Activated CD8-positive, alpha-beta memory T cell treated with anti-CD3 and anti-CD28 coated beads, Interleukin-2, amount 50 U/mL, for 24 hours (primary cell): ENCODE measurements around the gene KLF13.
A peak's percentile ranks its signal among the peaks of the same experiment; 100 is the strongest.

Experiments used
- DNase-seq: peaks from one replicate; pipeline ENCODE4 v3.0.0-alpha.2; 2020; ENCODE audit errors: extremely low read depth

The KLF13 gene

GRCh38 chr15:31381801-31382712 is 55.4 kb downstream of the KLF13 start:
- DNase-seq, result no peak

- DNase-seq, result no peak
Observed at GRCh38 chr15:31382713-31383045, 56.0 kb downstream of the KLF13 start.

- DNase-seq, result no peak
Observed at GRCh38 chr15:31383139-31383538, 56.5 kb downstream of the KLF13 start.

- no peak for DNase-seq
Observed at GRCh38 chr15:31384568-31384967, 57.9 kb downstream of the KLF13 start.

- no peak for DNase-seq
Observed at GRCh38 chr15:31385736-31386135, 59.1 kb downstream of the KLF13 start.

DNA sequence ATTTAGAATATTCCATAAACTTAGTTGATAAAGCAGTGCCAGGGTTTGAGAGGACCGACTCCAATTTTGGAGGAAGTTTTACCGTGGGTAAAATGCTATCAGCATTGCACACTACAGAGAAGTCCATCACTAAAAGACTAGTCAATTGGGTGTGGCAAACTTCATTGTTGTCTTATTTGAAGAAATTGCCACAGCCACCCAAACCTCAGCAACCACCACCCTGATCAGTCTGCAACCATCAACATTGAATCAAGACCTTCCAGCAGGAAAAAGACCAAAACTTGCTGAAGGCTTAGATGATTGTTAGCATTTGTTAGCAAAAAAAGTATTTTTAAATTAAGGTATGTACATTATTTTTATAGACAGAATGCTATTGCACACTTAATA is 60.5 kb downstream of the KLF13 start:
- DNase-seq, result no peak

- DNase-seq, result no peak
Observed at GRCh38 chr15:31387479-31388118, 61.0 kb downstream of the KLF13 start.

DNA sequence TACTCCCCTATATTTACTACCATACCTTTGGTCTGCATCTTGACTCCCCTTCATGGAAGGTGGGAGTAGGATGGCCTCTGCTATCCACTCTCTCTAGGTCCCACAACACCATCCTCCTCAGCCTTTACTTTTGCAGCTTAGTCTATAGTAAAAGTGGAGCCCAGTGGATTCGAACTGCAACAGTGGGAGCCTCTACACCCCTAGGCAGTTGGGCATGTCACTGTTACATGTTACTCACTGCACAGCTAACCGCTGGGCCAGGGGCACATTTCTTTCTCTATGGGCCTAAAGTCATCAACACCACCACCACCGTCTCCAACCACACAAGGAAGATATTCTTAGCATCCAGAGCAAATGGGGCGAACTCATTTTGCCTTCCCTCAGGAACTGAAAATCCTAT is 62.9 kb downstream of the KLF13 start:
- DNase-seq, result no peak

GRCh38 chr15:31390029-31390428 is 63.4 kb downstream of the KLF13 start:
- no peak for DNase-seq

- DNase-seq, result no peak
Observed at GRCh38 chr15:31390777-31391486, 64.3 kb downstream of the KLF13 start.

GRCh38 chr15:31391687-31392671 is 65.3 kb downstream of the KLF13 start:
- peak; percentile 38 for DNase-seq

- DNase-seq, result no peak
Observed at GRCh38 chr15:31392761-31393401, 66.2 kb downstream of the KLF13 start.

DNA sequence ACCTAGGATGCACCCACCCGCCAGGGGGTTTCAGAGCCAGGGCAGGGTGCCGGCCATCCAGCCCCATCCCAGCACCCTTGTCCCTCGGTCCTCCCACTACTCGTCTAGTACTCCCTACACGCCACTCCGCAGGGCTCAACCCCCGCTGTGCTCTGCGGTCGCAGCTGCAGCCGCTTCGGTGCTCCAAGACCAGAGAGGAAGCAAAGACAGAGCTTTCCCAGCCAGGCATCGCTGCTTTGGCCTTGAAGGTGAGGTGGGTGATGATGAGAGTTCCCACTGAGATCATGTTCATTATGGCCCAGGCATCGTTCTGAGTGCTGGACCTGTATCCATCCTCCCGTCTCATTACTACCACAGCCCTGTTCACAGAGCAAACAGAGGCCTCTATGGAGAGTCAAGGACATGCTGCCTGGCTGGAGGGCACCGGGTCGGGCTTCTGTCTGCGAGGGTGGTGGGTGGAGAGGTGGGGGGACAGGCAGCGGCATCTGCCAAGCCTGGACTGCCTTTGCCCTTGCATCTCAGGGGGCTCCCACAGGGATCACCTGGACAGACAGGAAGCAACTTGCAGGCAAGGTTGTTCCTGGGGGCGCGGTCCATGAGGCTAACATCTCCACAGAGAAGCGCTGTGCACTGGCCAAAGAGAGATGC is 66.9 kb downstream of the KLF13 start:
- DNase-seq, result no peak

DNA sequence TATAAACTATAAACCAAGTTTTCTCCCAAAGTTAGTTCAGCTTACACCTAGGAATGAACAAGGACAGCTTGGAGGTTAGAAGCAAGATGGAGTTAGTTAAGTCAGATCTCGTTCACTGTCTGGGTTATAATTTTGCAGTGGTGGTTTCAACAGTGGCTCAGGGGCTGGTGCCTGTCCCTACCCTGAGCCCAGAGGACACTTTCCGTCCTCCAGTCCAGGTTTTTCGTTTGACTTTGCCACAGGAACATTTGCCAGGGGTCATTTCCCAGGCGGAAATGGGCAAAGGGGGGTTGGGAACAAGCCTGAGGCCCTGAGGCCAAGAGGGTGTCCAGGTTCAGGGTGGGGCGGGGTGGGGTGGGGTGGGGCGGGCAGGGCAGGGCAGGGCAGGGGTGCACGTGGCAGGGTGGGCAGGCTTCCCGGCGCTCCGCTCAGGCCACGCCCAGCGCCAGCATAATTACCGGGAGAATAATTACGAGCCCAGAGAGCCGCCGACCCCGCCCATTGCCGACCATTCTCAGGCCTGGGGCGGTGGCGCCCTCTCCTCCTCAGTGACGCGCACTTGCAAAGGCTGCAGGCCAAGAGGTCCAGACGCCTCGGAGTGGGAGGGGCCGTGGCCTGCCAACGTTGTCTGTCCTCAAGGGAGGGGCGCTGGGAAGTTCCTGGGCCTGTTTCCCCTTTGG is 70.4 kb downstream of the KLF13 start:
- DNase-seq, result no peak

DNA sequence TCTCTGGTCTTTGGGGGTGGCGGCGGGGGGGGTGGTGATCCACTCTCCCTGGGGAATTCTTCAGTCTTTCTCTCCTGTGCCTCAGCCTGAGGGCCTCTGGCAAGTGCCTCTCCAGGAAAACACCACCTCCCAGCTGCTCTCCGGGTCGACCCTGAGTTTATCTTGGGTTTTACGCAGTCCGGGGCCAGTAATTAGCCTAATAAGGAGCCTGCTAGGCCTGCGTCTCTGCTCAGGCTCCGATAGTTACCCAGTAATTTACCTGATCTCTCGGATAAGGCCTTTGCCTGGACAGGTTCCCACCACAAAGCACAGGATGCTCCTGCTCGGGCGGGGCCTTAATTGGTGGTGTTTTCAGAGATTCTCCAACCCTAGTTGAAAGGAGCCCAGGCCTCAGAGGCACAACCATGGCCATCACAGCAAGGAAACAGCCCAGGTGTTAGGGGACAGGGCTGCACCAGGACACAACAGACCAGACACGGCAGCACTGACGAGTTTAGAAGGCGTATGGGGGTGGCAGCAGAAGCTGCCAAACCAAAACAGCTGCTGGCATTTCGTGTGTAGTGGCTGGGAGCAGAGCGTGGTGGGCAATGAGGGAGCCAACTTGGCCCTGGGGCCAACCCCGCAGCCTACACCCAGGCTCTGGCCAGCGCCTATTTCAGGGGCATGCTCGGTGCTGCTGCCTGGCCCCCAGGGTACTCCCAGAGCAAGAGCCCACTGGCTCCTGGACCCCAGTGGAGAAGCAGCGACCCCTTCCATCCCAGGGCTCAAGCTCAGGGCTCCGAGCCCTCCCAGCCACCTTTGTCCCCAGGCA is 71.4 kb downstream of the KLF13 start:
- DNase-seq, result no peak

DNA sequence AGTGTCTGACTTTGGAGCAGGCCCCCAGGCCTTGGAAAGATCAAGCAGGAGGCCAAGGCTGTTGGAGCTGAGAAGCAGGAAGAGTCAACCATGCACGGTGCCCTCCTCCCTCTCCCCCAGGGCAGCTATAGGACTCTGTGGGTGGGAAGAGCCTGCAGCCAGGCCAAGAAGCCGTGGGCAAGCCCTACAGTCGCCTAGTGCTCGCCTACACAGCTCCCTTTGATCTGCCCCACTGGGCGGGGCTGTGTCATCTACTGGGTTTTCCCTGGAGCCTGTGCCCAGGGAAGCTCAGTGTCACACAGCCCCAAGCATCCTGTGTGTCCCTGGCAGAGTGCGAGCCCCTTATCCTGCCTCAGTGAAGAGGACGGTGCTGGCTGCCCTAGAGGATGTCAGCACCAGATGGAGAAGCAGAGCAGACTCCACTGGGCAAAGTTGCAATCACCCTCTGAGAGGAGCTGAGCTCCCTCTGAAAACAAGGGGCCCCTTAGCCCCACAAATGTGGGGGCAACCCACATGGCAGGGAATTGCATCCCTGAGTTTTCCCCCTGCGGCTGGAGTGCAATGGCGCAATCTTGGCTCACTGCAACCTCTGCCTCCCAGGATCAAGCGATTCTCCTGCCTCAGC is 72.2 kb downstream of the KLF13 start:
- DNase-seq, result no peak

DNA sequence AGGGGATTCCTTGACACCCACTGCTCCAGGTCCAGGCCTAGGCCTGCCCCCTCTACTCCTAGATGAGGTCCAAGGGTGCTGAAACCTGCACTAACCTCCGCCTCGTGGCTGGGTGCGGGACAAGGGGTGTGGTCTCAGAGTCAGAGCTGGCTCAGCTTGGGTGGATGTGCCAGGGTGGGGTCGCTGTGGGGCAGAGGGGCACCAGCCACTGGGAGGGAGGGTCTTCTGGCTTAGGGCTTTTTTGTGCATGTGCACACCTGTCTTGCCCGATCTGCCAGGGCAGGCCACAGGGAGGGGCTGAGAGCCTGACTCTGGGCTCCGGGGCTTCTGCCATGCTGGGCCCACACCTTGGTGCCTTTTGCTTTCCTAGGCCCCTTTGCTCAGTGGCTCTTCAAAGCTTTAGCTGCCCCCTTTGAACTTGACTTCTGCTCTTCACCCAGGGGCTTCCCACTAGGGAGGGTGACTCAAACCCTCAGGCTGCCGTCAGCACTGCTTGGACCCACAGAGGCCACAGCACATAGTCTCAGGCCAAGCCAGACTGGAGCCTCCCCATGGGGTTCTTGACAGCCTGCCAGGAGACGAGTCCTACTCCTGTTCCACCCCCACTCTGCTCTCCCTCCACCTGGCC is 73.0 kb downstream of the KLF13 start:
- DNase-seq, result no peak
